T47D (cell line): ENCODE measurements around the gene IGSF5.
"Not testable (repeated sequence)": the region's sequence is repeated elsewhere in the genome, so short reads cannot be mapped to it uniquely, and the experiment has no call there.

Source experiments
- DNase-seq, 2 experiments: peaks; one replicate each; pipeline versions ENCODE4 v3.0.0 to v3.0.0-alpha.2; 2011 to 2012; ENCODE audit warnings: low read depth in 1 of 2, low spot score in 1 of 2
- JUND ChIP-seq: IDR thresholded peaks from 2 replicates; pipeline ENCODE4 v1.6.1; 2012; ENCODE audit warnings: low read depth
- in situ Hi-C: cut with HindIII; loops from 2 replicates; pipeline ENCODE4 v1.10.0; 2016; ENCODE audit warnings: low sequenced_read_pairs, low pct_unique_long_range_greater_than_20kb

IGSF5 gene

DNA sequence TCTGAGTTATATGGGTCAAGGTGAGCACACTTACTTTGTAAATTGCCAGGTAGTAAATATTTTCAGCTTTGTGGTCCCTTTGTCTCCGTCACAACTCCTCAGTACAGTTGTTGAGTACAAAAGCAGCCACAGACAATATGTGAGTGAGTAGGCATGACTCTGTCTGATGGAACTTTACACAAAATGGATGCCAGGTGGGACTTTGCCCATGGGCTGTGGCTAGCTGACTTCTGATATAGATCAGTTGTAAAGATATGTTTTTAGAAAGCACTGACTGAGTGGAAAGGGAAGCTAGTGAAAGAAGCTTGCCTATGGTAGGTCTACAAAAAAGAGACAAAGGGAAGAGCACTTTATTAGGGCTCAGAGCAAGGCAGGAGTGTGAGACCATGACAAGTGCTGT is 23.1 kb upstream of the IGSF5 start:
- no peak for TF ChIP-seq JUND
- in situ Hi-C loops = no loop called here
- DNase-seq = no peak

DNA sequence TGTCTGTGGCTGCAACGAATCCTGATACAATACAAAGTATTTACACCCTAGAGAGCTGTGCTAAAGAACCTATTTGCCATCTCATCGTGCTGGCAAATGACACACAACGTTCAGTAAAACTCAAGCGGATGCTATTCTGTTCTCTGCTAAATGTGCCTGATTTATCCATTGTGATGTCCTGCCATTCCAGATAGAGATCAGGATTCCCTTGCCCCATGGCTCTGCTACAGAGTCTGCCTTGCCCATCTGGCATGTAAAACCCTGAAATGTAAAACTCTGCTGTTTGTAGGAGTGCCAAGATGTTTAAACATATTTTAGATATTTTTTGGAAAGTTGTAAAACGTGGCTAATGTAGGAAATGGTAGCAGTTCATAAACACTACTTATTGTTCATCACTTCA is 20.0 kb upstream of the IGSF5 start:
- in situ Hi-C loops = no loop called here
- DNase-seq = no peak
- no peak for TF ChIP-seq JUND

DNA sequence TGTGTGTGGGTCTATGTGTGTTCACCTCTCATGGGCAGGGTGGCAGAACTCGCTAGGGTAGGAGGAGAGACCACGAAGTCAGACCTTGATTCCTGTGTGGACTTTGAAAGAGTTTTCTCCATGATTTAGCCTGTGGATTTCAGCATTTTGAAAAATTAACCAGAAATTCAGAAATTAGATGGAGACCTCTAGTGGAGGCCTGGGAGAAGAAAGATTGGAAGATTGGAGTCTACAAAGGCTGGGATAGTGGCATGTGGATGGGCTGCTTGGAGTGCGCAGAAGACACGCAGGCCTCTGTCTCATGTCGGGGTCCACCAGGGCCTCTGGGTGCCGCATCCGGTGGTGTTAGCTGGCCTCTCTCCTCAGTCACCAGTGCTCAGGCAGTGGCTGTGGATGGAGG is 18.9 kb upstream of the IGSF5 start:
- in situ Hi-C loops = no loop called here
- DNase-seq = no peak
- TF ChIP-seq JUND = no peak

DNA sequence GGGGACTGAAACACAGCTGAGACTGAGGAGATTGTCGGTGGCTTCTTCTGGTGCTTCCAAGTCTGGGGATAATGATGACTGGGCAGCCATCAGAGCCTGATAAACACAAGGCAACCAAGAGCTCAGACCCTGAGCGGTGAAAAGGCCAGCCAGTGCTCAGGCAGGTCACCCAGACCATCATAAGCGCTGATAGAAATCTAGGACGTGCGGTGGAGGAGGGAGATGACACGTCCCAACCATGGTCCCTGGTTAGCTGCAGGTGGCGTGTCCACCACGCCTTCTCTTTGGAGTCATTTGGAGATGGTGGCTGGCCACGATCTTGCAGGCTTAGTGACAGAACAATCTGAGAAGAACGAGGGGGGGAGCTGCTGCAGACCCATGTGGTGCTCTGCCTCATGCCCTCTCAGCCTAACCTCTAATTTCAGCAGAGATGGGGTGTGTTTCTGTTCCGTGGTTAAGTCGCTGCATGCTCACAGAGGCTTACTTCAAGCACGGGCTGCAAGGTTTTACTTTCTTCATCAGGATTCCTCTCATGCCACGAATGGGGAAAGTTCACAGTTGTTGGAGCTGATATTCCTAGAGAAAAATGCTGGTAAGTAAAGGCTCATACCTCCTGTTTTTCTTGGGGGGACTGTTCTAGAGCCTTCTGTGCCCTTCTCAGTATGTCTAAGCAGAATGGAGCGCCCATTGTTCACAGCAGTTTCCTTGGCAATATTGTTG is 17.4 kb upstream of the IGSF5 start:
- no peak for DNase-seq
- TF ChIP-seq JUND = no peak
- in situ Hi-C loops = no loop called here

DNA sequence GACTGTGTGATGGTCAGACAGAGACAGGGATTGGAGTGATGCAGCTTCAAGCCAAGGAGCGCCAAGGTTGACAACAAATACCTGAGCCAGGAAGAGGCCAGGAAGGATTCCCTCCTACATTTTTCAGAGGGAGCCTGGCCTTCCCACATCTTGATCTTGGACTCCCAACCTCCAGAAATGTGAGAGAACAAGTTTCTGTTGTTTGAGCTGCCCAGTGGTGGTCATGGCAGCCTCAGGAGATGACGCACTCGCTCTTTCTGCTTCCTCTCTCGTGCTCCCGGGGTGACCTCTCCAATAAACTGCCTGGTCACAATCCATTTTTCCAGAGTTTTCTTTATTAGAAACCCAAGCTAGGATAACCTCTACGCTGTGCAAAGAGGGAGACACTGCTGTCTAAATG is 16.6 kb upstream of the IGSF5 start:
- peak in 1 of 2 experiments; percentile 60 for DNase-seq
- in situ Hi-C loops = no loop called here
- TF ChIP-seq JUND = no peak

DNA sequence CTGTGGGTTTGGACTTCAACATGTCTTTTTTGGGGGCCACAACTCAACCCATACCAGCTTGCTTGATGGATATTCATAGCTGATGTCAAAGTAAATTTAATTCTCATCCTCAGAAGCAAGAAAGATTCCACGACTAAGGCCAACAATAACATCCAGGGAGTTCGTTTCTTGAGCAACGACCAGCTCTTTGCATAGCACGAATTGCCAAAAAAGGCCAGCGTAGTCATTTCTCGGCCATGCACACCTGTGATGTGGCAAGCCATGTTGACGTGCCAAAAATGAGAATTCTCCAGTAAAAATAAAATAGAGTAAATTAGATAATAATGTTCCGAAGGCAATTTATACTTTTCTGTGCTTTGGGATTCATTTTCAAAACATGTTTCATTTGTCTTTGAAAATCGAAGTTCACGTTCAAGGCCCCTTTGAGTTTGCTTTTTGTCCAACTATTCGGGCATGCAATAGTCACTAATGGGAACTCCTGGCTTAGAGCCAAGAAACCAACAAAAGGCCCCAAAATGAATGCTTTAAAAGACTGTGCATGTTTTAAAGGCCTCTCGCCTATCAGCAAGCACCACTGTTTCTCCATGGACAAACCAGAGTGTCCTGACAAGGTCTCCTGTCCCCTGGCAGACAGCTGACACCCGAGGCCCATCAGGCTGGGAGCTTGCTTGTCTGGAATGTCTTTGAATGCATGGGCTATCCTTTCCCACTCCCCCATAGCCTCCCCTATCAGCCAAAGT is 14.4 kb upstream of the IGSF5 start:
- no peak for DNase-seq
- no peak for TF ChIP-seq JUND
- in situ Hi-C loops = no loop called here

DNA sequence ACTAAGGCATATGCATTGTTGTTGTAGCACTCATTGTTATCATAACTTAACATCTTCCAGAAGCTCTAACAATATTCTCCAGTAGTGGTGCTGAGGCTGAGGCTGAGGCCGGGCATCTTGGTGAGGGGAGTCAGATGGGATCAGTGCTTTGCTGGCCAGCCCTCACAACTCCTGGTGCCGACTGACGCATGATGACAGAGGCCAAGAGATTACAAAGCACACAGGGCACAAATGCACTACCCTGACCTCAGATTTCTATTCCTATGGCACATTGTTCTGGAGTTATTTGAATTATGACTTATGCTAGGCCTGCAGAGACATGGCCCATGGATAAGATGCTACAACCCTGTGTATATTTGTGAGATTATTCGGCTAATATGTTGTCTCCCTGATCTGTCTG is 8.3 kb upstream of the IGSF5 start:
- DNase-seq = no peak
- no peak for TF ChIP-seq JUND
- in situ Hi-C loops = no loop called here

DNA sequence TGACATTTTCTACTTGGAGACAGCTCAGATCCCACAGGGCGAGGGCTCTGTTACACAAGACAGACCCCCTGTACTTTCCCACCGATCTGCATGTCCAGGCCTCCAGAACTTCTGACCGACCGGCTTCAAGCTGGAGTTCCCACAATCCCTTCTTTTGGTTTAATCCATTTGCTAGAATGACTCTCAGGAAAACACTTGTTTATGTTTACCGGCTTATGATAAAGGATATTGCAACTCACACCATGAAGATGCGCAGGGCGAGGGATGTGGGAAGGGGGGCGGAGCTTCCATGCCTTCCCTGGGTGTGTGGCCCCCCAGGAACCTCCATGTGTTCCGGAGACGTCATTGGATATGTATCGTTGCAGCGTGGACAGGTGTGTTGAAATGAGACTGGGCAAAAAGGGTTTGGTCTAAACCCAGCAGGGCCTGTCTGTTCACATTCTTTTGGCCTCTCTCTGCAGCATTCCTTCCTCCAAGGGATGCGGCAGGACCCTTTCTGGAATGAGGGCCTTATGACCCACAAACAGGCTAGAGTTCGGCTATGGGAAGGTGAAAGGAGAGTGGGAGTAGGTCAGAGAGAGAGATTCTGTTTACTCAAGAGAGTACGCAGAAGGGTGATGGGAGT is 7.5 kb upstream of the IGSF5 start:
- DNase-seq = peak in 1 of 2 experiments; percentile 90
- TF ChIP-seq JUND = no peak
- in situ Hi-C loops = no loop called here

DNA sequence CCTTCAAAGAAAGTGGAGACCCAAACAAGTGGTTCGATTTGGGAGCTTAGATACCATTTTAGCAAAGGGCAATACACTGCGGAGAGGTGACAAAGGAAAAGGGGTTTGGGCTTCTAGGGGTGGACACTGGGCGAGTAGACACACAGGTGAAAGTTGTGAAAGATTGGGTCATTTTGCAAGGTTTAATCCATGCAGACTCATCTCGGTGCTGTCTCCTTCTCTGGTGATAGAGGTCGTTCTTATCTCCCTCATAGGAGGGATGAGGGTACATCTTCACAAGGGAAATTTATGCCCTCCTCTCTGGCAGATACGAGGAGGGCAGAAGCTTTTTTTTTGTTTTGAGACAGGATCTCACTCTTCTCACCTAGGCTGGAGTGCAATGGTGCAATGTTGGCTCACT is 6.4 kb upstream of the IGSF5 start:
- in situ Hi-C loops = no loop called here
- no peak for TF ChIP-seq JUND
- no peak for DNase-seq

DNA sequence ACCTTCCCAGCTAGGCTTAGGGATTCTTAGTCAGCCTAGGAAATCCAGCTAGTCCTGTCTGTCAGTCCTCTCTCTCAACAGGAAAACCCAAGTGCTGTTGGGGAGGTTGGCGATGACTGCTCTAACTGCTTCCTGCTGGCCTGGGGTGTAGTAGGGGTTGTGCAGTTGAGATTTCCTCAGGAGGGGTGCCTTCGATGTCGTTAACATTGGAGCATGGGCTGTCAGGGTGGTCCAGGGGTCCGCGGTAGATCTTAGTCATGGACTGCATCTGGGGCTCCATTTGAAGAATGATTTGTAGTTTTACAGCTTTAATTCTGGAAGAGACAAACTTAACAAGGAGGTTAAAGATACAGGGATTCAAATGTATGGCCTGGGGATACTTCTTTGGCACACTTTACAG is 5.5 kb upstream of the IGSF5 start:
- DNase-seq, in situ Hi-C loops: not testable (repeated sequence)

DNA sequence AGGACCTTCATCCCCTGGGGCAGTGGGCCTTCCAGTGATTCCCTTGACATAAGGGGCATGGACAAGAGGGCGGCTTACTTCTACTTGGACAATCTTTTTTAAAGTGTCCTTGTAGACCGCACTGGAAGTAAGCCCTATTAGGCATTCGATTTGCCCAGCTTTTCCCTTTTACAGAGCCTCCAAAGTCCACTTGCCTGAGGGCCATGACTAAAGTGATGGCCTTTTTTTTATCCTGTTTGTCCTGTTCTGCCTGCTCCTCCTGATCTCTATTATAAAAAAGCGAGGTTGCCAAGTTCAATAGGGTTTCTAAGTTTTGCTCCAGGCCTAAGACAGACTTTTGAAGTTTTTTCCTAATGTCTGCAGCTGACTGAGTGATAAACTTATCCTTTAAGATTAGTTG is 2.4 kb upstream of the IGSF5 start:
- in situ Hi-C loops = not testable (repeated sequence)
- peak in 1 of 2 experiments; percentile 79 for DNase-seq

DNA sequence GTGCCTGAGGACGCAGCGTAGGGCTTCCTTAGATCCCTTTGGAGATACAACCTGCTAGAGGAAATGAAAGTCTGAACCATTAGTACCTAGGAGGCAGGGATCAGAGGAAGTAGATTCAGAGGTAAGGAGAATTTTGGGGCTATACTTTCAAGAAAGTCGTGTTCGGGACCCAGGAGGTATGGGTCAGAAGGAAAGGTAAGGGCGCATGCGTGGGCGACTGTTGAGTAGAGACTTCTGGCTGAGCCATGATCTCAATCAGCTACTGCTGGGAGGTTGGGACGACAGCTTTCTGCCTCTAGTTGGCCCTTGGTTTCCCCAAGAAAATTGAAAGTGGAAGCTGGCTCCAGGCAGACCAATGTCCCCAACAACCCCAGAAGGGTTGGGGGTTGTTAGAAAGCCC is 349 bp downstream of the IGSF5 start:
- in situ Hi-C loops, DNase-seq: not testable (repeated sequence)

DNA sequence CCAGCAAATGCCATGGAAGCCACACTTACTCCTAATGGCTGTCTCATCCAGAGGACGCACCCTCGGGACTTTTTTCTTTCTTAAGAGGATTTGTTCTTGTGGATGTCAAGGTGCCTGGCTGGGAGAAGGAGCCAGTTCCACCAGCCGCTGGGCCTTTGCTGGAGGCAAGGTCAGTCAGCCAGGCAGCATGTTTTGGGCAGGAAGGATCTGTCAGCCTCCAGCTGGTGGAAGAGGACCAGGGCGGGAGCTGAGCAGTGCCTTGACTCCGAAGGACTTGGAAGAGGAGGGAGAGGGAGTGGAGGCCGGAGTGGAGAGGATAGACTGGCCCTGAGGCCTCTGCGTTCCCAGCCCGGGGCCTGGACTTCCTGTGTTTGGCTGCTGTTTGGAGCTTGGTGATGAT is 5.7 kb downstream of the IGSF5 start:
- no peak for DNase-seq
- in situ Hi-C loops = no loop called here
- TF ChIP-seq JUND = no peak
